NT2/D1 (cell line): ENCODE results near the gene SRC.

ENCODE experiments used
- SUZ12 ChIP-seq: IDR thresholded peaks from 2 replicates; pipeline ENCODE4 v1.6.1; 2011; ENCODE audit not compliant: insufficient read length, insufficient read depth; ENCODE audit errors: extremely low read depth
- YY1 ChIP-seq: IDR thresholded peaks from 2 replicates; pipeline ENCODE4 v1.6.1; 2011; ENCODE audit not compliant: insufficient read length, insufficient read depth
- ZNF274 ChIP-seq: IDR thresholded peaks from 2 replicates; pipeline ENCODE4 v1.6.1; 2011; ENCODE audit warnings: mild to moderate bottlenecking, low read depth, low read length

- TF ChIP-seq YY1 (no peak), ZNF274 (no peak), SUZ12 (no peak)
Measured at GRCh38 chr20:37344506-37345338, 1.2 kb upstream of the SRC start.
